Neural crest cell (in vitro differentiated cells): ENCODE data around the gene MAPK11. TPM values are rescaled to one million over a fixed set of nuclear protein-coding genes. Genes with fewer than 3 reads are reported as not detected.

Source experiments
- DNase-seq: peaks from one replicate; pipeline ENCODE4 v3.0.0; 2021; ENCODE audit warnings: low read depth, mixed read lengths, low spot score
- H3K27ac Mint-ChIP-seq: one replicate; pipeline ENCODE4 v1.8.0; 2021; ENCODE audit warnings: mild to moderate bottlenecking, mixed read lengths; ENCODE audit not compliant: unreplicated experiment
- H3K27me3 Mint-ChIP-seq: 2 replicates; pipeline ENCODE4 v1.8.0; 2021; ENCODE audit warnings: low read depth, mild to moderate bottlenecking, mixed read lengths
- H3K36me3 Mint-ChIP-seq: 2 replicates; pipeline ENCODE4 v1.8.0; 2021; ENCODE audit warnings: low read depth, mild to moderate bottlenecking, mixed read lengths
- H3K4me1 Mint-ChIP-seq: 2 replicates; pipeline ENCODE4 v1.8.0; 2021; ENCODE audit warnings: mixed read lengths
- H3K4me3 Mint-ChIP-seq: one replicate; pipeline ENCODE4 v1.8.0; 2021; ENCODE audit warnings: mild to moderate bottlenecking, mixed read lengths
- H3K9me3 Mint-ChIP-seq: 2 replicates; pipeline ENCODE4 v1.8.0; 2021; ENCODE audit warnings: mixed read lengths
- total RNA-seq: library from RNA; stranded (reverse); gene quantifications from 2 replicates; pipeline ENCODE4 v1.2.1, GENCODE V29; 2021
- TF ChIP-seq, protein P1 (sequence below): fragments of 200-600 bp; sonication (generic); conservative IDR thresholded peaks from 2 replicates; pipeline ENCODE4 v1.5.0; 2021; ENCODE audit warnings: antibody characterized with exemption, mild to moderate bottlenecking

MAPK11 gene
- total RNA-seq, 1 donor from 2014 or later, result 16.3 TPM

DNA sequence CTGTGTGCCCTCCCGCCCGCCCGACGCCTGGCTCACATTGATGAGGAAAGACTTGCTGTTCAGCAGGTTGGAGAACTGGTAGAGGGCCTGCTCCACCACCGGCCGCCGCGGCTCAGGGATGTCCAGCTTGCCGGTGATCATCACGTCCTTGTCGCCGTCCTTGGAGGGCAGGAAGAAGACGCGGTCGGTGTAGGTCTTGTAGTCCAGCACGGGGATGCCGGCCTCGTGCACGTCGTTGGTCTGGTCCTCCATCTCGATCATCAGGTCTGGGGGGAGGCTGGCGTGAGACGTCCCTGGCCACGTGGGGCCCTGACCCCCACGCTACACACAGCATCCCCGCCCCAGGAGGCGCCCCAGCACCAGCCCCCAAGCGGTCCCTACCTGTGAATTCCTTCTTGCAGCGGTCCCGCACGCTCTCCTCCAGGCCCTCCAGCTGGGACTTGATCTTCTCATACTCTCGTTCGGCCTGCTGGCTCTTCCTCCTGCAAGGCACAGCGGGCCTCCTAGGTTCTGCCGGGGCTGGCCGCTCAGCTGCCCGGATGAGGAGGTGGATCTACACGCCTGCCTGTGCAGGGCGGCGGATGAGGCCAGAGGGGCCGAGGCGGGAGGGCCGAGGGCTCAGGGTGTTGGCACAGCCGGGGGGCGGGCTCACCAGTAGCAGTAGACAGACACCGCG lies 10.7 kb upstream of the MAPK11 start:
- Mint-ChIP-seq H3K9me3 (no peaks in the 10 kb centered on the region), H3K27ac (no peak overlapping the region), H3K27me3 (no peaks in the 10 kb centered on the region), H3K4me3 (no peak overlapping the region), H3K36me3 (peaks cover 3% of the 10 kb centered on the region), H3K4me1 (no peaks in the 10 kb centered on the region)
- DNase-seq, result no peak
- TF ChIP-seq, protein P1, sequence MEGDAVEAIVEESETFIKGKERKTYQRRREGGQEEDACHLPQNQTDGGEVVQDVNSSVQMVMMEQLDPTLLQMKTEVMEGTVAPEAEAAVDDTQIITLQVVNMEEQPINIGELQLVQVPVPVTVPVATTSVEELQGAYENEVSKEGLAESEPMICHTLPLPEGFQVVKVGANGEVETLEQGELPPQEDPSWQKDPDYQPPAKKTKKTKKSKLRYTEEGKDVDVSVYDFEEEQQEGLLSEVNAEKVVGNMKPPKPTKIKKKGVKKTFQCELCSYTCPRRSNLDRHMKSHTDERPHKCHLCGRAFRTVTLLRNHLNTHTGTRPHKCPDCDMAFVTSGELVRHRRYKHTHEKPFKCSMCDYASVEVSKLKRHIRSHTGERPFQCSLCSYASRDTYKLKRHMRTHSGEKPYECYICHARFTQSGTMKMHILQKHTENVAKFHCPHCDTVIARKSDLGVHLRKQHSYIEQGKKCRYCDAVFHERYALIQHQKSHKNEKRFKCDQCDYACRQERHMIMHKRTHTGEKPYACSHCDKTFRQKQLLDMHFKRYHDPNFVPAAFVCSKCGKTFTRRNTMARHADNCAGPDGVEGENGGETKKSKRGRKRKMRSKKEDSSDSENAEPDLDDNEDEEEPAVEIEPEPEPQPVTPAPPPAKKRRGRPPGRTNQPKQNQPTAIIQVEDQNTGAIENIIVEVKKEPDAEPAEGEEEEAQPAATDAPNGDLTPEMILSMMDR, result no peak

- Mint-ChIP-seq H3K27ac (no peak overlapping the region), H3K27me3 (no peaks in the 10 kb centered on the region), H3K4me1 (no peaks in the 10 kb centered on the region), H3K9me3 (no peaks in the 10 kb centered on the region), H3K36me3 (peaks cover 3% of the 10 kb centered on the region), H3K4me3 (no peak overlapping the region)
- DNase-seq, result no peak
- TF ChIP-seq, protein P1, result no peak
These were observed 10.0 kb upstream of the MAPK11 start for GRCh38 chr22:50280022-50280707.

DNA sequence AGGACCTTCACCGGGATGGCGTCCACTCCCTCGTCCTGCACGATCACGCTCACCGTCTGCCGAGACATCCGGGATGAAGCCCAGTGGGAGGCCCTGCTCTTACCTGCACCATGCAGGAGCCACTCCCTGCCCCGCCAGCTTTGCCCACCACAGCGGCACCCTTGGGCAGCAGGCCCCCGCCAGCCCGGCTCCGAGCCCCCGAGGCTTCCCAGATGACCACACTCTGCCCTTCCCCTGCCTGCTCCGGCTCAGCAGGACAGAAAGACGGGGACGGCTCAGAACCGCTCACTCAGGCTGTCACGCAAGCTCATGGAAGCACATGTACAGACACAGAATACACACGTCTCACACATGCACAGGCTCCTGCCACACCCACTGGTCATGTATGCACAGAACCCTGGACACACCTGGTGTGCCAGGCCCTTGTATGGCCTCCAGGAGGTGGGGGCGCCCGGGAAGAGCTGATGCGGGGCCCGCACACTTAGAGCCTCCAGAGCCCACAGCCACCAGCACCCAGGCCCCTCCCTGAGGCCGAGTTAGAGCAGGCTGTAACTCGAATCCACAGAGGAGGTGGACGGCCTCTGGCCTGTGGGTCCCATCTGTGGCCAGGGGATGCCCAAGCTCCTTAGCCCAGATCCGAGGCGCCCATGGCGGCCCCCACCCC lies 8.9 kb upstream of the MAPK11 start:
- Mint-ChIP-seq H3K27ac (no peak overlapping the region), H3K27me3 (peaks cover under 1% of the 10 kb centered on the region), H3K36me3 (peaks cover 4% of the 10 kb centered on the region), H3K4me1 (peaks cover 2% of the 10 kb centered on the region), H3K9me3 (no peaks in the 10 kb centered on the region), H3K4me3 (no peak overlapping the region)
- TF ChIP-seq, protein P1, result no peak
- no peak for DNase-seq

DNA sequence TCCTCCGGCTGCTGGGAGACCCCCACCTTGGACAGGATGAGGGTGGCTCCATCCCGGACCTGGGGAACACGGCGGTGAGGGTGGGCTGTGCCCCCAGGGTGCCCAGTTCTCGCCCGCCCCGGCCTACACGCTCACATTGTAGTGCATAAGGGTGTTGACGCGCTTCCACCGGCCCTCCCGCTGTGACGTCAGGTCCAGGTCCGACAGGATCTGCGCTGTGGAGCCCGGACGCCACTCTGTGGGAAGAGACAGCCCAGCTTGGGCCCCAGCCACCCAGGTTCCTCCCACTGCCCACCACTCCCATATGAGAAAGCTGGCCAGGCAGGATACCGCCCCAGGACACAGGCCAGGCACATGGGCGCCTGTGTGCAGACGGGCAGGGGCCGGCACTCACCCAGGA lies 8.3 kb upstream of the MAPK11 start:
- no peak for DNase-seq
- Mint-ChIP-seq H3K4me3 (no peak overlapping the region), H3K4me1 (peaks cover 8% of the 10 kb centered on the region), H3K27me3 (peaks cover 5% of the 10 kb centered on the region), H3K27ac (no peak overlapping the region), H3K9me3 (no peaks in the 10 kb centered on the region), H3K36me3 (peaks cover 8% of the 10 kb centered on the region)
- TF ChIP-seq, protein P1, result no peak

DNA sequence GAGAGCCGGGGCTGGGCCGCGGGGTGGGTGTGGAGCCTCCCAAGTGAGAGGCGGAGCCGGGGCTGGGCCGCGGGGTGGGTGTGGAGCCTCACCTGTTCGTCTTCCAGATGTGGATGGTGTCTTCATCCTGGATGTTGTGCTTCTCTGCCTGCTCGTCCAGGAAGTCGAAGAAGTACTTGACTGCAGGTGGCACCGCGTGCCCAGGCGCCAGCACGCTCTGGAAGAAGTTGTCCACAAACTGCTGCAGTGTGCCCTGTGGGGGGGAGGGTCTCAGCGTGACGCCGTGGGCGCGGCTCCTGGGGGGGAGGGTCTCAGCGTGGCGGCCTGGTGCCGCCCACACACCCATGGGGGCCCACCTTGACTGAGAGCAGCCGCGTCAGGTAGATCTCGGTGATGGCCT lies 7.6 kb upstream of the MAPK11 start:
- peaks cover 8% of the 10 kb centered on the region for H3K4me1 Mint-ChIP-seq
- no peaks in the 10 kb centered on the region for H3K9me3 Mint-ChIP-seq
- TF ChIP-seq, protein P1, result no peak
- DNase-seq, result no peak
- H3K4me3 Mint-ChIP-seq, result no peak overlapping the region
- H3K27ac Mint-ChIP-seq, result no peak overlapping the region
- H3K36me3 Mint-ChIP-seq, result peaks cover 8% of the 10 kb centered on the region
- H3K27me3 Mint-ChIP-seq, result peaks cover 6% of the 10 kb centered on the region
